GM21360 (cell line): Measurements from ENCODE around the gene CMTM8.

Experiments
- ATAC-seq: cut with Tn5 transposase; IDR thresholded peaks from one replicate; pipeline ENCODE4 v1.9.1; 2021; ENCODE audit warnings: mild to moderate bottlenecking, moderate library complexity; ENCODE audit not compliant: unreplicated experiment

The CMTM8 gene

DNA sequence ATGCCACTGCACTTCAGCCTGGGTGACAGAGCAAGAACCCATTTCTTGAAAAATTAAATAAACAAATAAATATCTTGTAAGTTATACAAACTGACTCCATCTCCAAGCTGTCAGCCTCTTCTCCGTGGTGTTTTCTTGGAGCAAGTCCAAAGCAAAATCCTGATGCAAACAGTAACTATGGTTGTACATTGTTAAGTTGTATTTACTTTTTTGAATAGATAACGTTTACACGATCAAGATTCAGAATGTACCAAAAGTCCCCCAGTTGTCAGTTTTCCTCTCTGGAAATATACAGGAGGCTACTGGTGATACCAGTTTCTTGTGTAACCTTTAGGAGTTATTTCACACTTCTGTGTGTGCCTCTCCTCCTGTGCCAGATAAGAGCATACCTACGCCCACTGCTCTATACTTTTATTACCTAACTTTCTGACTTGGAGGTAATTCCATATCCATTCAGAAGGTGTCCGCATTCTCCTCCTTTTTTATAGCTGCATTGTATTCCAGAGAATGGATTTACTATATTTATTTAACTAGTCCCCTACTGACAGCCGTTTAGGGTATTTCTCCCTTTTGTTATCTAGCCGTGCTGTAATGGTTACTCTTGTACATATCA, 167.3 kb downstream of the CMTM8 start:
- ATAC-seq, result no peak

DNA sequence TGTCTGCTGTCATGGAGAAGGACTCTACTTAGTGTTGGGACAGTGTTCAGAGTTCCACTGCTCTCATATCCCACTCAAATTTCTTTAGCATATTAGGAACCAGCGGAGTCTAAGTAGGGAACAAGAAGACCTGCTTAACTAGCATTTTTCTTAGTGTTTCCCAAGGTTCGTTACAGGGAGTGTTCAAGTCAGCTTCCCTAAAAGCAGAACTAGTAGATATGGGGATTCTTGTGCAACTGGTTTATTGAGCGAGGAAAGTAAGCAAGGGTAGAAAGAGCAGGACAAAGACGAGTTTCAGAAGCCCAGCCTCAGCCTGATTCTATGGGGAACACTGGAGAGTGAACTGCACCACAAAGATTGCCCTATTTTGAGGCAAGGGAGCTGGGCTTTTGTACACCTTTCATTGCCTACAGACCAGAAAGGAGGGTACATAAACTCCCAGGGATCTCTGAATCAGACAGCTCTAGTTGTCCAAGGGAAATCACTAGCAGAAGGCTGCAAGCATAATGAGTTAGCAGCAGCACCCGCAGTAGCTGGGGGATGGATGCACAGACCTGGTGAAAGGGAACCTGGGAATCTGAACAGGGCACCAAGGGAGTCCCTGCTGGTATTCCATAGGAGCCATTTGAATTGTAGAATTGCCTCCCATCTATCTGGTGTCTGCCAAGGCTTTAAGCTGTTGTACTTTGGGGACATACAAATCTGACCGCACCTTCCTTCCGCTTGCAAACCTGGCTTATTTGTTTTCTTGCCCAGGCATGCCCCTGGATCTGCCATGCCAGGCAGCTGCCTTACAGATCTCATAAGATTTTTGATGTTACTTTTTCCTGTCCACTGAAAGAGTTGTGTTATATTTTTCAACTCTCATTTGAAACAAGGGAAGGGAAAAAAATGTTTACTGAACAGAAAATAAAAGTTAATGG, 168.3 kb downstream of the CMTM8 start:
- ATAC-seq, result no peak

DNA sequence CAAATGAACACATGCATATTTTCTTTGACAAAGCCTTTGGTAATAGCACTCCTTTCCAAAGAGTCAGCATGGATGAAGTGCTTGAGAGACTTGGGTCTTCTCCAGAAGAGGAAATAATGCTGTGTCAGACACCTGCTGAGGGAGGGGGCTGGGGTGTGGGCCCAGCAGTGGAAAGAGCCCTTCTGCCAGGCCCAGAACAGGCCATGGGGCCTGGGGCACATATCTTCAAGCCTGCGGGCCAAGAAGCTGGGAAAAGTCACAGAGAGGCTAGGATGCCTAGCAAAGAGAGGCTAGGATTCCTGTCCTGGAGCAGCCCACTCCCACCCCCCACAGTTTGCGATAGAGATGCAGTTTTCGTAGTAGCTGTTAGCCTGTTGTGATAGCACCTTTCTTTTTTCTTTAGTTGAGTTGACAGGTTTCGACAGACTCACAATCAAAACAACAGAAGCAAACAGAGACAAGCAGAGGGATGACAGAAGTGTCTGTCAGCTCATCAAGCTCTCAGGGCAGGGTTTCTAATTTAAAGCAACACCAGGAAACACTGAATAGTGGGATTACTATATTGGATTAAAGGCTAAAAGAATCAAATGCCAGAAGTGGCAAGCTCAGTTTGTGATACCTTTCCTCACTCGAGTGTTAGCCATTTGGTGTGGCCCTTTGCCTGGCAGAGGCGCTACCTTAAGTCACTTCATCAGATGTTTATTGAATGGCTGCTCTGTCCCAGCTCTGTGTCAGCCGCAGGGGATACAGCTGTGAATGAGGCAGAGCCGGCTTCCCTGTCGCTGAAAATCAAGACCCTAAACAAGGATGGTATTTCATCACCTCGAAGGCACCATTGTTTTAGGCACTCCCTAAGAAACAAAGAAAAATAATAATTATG, 172.1 kb downstream of the CMTM8 start:
- ATAC-seq, result no peak

DNA sequence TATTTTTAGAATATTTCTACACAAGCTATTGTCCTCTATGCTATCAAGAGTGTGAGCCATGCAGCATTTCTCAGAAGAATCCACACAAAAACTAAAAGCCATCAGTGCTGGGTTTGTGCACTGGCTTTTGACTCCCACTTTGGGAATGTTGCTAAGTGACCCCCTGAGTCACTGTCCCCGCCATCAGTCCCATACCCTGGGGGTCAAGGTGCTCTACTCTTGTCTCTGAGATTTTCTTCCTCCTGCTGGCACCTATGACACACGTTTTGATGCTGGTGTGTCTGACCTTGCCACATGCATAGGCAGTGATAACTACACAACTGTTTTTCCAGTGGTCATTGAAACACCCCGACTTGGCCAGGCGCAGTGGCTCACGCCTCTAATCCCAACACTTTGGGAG, 173.0 kb downstream of the CMTM8 start:
- no peak for ATAC-seq

DNA sequence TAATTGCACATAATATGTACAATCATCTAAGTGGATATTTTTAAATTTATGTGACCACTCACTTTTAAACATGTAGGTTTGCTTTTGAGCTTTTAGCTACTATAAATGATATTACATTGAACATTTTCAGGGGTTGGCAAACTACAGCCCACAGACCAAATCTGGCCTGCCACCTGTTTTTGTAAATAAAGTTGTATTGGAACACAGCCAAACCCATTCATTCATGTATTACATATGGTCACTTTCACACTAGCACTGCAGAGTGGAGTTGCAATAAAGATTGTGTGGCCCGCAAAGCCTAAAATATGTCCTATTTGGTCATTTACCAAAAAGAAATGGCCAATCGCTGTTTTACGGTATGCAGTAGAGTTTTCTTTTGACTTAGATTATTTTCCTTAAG, 174.4 kb downstream of the CMTM8 start:
- no peak for ATAC-seq

DNA sequence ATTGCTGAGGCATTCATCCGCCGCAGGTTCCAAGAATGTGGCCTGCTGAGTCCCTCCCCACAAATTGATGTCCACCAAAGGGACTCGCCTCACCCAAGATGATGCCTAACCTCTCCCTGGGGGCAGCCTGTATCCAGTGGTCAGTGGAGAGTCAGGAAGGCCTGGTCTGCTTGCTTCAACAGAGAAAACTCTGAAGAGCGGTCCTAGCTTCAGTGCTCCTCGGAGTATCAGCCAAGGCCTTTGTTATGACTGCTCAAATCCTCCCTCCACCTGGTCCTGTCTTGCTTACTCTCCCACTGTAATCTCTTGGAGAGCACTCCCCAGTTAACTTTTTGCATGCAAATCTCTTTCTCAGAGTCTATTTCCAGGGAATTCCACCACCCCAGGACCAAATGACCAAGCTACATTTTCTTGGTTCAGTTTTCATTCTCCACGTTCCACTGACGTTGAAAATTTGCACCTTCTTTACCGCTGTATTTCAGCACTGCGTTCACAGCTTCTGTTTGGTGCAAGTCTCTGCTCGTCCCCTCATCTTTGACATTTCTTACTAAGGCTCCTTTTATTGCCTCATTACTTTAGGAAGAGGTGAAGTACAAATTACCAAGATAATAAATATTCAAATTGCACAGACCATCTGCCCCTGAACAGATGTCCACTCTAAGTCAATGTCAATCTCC, 175.5 kb downstream of the CMTM8 start:
- ATAC-seq, result no peak

DNA sequence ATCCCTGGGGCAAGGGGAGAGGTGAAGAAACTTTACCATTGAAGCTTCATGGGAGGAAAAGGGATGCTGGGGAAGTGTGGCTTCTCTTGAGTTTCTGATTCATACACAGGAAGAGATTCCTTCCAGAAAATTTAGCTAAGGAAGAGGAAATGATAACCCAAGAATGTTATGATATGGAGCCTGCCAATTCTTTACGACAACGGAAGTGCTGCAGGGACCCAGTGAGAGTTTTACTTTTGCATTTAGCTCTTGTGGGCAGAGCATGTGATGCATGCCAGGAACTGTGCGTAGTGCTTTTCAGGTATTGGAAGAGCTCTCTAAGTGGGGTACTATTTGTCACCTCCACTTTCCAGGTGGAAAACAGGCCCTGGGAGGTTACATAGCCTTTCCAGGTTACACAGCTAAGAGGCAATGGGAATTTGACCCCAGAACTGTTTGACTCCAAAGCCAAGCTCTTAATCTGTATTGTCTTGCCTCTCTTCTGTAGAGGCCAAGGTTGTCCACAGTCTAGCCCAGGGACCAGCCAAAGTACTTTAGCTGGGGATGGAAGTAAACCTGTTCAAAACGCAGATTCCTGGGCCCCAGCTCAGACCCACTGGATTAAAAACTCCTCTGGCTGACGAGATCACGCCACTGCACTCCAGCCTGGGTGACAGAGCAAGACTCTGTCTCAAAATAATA, 176.2 kb downstream of the CMTM8 start:
- no peak for ATAC-seq

DNA sequence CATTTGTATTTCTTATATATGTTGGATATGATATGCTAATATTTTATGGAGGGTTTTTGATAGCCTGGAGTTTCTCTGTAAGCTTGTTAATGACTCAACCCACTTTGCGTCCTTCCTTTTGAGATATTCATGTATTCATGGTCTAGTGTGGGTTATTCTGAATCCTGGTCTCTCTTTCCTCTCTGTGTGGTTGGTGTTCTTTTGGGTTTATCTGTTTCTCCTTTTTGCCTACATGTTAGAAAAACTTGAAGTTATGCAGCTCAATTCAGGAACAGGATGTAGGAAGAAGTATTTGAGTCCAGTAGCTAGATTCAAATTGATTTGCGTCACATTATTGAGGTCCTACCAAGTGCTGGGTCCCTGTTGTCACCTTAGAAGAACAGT, 181.3 kb downstream of the CMTM8 start:
- ATAC-seq, result no peak
